Hindlimb muscle (tissue), 1 donor: ENCODE data around the gene FOXP4. TPM values are rescaled to one million over a fixed set of nuclear protein-coding genes. Genes with fewer than 3 reads are reported as not detected.

Source experiments
- DNase-seq: peaks from one replicate; pipeline ENCODE4 v3.0.0-alpha.2; 2013
- polyA plus RNA-seq: library from polyadenylated mRNA; unstranded; fragments of 120-200 nt; gene quantifications from one replicate; pipeline ENCODE4 v1.2.1, GENCODE V29; 2013; ENCODE audit not compliant: insufficient read length

Gene FOXP4
- polyA plus RNA-seq, 1 donor, result 20.8 TPM

DNA sequence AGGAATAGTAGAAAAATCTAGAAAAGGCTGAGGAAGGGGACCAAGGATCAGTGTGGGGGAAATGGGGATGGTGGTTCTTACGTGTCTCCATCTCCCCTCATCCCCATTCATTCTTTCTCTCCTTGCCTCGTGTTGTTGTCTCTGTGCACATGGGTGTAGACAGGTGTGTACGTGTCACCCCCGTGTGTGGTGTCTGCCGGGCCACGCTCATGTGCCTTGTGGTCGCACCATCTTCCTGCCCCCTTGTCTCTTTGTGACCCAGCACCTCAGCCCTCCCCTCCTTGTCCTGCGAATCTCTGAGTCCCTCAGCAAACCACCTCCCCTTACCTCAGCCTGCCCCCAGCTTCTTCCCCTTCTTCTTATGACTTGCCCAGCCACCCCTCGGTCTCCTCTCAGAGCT, 39.4 kb downstream of the FOXP4 start:
- no peak for DNase-seq

DNA sequence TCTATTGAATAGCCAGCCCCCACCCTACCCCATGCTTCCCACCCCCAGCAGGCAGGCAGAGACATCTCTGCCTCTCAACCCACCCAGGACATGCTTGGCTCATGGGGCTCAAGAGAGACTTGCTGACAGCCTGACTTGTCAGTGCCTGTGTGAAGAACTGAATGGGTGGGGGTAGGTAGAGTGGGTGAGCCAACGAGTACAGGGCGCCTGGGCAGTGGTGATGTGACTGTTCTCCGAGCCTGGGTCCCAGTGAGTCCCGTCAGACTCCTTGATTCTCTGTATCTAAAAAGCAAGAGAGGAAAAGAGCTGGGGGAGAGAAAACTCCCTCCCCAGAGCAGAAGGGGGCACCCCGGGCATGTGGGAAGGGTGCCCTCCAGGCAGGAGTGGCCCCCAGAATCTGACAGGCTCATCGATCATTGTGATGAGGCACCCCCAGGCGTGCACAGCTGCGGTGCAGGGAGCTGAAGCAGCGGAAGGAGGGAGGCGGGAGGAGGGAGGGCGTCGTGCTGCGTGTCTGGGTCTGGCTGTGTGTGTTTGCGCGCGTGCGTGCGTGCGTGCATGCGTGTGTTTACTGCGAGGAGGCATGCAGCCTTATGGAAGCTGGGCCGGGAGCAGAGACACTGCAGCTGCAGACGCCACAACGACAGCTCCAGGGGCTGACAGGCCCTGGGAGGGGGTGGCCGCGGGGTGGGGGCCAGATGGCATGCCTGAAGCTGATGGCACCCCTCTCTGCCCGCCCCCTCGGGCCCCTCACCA, 40.2 kb downstream of the FOXP4 start:
- no peak for DNase-seq

DNA sequence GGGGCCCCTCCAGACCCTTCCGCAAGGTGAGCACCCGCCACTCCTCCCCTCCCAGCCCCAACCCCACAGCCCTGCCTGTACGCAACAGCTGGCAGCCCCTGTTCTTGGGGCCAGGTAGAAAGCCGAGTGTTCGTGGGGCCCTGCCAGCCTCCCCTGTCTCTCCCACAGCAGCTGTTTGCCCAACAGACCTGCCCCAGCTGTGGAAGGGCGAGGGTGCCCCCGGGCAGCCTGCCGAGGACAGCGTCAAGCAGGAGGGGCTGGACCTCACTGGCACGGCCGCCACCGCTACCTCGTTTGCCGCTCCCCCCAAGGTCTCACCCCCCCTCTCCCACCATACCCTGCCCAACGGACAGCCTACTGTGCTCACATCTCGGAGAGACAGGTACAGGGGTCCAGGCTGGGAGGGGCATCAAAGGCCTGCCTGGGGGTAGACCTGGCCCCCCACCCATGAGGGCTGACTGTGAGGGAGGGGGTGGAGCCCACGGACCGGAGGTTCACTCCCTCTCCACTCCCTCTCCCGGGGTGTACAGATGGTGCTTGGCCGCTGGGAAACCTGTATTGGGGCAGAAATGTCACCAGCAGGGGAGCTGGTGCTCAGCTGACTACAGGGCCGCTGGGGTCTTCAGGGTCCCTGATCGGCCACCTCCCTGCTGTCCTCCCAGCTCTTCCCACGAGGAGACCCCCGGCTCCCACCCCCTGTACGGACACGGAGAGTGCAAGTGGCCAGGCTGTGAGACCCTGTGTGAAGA, 41.1 kb downstream of the FOXP4 start:
- DNase-seq, result no peak

DNA sequence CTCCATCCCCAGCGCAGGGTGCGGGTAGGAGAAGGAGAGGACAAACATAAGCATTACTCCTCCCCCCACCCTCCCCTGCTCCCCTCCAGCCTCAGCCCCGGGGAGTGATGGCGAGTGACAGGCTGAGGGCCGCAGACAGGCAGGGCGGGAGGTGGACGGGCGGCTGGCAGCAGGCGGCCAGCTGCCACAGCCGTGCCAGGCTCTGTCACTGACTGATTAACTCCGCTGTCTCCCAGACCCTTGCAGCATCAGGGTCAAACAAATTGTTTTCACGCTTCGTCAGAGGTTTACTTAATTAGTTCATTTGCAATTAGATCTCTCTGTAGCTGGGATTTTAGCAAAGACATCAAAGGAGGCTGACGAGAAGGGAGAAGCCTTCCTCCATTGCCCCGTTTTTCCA, 41.9 kb downstream of the FOXP4 start:
- no peak for DNase-seq

DNA sequence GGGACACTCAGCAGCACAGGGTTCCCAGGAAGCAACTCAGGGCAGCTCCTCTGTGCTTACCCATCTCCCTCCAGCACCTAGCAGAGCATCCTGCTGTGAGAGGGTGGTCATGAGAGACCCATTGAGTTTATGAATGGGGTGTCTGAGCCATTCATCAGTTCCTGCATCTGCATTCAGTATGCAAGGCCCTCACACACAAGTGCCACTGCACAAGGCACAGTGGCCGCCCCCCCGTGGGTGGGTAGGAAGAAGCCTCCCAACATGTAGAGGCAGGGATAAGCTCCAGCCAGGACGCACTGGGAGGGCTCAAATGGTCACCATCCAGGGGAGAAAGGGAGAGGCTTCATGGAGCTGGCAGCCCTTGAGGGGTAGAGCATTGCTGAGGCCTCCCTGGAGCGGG, 43.0 kb downstream of the FOXP4 start:
- no peak for DNase-seq

DNA sequence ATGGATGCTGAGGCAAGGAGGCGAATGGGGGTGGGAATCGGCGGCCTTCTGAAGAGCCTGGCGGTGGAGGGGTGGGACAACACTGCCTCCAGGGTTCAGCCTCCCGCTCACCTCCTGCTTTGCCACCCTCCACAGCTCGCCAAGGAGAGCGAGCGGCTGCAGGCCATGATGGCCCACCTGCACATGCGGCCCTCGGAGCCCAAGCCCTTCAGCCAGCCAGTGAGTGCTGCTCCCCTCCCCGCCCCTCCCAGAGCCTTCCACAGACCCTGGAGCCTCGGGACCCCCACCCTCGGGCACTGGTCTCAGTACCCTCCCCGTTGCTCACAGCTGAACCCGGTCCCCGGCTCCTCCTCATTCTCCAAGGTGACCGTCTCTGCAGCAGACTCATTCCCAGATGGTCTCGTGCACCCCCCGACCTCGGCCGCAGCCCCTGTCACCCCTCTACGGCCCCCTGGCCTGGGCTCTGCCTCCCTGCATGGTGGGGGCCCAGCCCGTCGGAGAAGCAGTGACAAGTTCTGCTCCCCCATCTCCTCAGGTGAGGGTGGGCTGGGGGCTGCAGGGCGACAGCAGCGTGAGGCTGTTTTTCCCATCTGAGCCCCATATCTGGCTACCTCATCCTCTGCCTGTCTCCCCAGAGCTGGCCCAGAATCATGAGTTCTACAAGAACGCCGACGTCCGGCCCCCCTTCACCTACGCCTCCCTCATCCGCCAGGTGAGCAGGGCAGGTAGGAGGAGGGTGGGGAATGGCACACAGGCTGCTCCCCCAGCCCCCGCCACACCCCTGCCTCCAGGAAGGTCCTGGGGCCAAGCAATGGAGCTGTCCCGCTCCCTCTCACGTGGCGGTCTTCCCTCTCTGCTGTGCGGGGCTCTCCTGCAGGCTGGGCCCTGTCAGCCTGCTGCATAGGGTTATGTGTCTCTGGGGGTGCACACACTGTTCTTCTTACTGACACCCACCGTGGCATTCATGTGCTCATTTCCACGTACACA, 43.7 kb downstream of the FOXP4 start:
- DNase-seq, result no peak

DNA sequence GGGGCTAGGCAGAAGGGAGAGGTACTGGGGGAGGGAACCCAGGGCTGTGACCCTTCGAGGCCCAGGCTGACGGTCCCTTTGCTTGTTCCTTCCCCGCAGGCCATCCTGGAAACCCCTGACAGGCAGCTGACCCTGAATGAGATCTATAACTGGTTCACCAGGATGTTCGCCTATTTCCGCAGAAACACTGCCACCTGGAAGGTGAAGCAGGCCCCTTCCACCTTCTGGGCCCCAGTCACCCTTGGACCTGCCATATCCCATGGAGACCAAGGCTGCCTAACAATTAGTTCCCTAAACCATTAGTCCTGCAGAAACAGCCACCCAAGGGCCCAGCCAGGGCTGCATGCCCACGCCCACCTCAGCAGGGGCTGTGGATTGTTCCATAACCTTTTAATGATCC, 44.9 kb downstream of the FOXP4 start:
- DNase-seq, result no peak

DNA sequence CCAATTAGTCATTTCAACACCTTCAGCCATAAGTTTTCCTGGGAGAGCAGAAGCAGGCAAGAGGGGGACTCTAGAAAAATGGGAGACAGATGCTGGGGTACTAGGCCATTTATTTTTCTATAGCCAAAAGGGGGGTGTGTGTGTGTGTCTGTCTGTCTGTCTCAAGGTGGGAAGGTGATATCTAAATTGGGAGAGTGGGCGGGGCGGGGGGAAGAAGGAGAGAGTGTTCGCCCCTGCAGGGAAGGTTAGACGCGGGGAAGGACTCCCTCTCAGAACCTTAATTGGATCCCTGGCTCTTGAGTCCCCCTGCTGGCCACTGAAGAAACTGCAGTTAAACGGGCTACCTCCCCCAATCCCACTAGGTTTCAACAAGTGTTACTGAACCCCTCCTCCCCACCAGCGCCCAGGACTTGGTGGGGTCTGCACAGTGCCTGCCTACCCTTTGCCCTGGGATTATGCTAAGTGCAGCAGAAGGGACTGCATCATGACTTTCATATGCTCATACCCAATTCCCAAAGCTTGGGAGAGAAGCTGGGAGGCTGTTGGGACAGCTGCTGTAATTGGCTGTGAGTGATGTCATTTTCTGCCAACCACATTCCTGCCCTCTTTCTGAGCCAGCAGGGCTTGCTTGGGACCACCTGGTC, 45.8 kb downstream of the FOXP4 start:
- DNase-seq, result peak; percentile 67

DNA sequence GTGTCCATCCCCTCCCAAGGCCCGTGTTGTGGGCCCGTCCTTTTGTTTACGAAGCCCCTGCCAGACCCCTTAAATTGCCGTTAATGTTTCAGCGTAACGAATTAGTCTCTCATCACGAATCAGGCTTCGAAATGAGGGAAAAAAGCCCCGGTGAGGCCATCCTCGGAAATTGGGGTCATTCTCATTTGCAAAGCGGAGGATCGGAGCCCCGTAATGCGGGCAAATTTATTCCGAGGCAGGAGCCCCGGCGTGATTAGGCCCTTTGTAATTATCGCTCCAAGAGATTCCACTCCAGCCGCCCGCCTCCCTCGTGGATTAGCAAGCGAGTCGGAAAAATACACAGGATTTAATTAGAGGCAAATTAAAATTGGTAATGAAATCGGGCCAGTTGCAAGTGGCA, 47.2 kb downstream of the FOXP4 start:
- DNase-seq, result no peak

DNA sequence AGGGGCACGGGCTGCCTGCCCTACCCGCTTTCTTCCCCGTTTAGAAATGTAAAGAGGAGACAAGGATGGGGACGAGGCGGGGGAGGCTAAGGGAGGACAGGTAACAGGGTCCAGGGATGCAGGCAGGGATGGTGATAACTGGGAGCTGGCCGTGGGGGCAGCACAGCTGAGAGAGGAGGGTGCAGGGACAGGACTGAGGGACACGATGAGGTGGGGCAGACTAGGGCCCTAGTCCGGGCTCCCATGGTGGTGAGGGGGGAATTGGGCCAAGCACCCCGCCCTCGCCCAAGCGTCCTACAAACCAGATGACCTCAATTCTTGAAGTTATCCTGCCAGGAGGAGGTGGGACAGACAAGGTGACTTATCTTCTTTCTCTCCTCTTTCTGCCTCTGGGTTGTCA, 47.7 kb downstream of the FOXP4 start:
- no peak for DNase-seq

DNA sequence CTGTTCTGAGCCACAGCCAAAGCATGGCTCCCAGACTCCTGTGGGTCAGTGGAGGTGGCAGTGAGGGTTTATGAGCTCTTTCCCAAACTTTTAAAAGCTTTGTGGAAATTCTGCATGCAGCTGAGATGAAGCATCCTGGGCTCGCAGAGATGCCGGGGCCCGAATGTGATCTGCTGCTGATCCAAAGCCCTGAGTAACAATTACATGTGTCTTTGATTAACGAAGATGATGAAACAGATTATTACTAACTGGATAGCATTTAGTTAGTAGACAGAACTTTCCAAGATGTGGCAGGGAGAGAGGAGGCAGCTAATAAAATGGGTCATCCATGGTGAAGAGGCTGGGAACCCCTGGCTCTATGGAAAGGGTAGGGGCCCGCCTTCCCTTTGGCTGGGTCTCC, 48.1 kb downstream of the FOXP4 start:
- no peak for DNase-seq

DNA sequence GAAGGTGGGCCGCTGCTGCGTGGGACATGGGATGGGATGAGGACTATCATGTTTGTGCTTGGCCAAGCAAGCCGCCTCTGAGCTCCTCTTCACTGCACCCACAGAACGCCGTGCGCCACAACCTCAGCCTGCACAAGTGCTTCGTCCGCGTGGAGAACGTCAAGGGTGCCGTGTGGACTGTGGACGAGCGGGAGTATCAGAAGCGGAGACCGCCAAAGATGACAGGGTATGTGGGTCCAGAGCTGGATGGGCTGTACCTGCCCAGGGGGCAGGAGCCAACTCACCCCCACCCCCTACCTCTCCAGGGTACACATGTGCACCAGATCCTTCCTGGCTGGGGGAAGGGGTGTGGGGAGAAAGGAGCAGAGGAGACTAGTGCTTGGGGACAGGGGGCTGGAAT, 48.6 kb downstream of the FOXP4 start:
- no peak for DNase-seq

DNA sequence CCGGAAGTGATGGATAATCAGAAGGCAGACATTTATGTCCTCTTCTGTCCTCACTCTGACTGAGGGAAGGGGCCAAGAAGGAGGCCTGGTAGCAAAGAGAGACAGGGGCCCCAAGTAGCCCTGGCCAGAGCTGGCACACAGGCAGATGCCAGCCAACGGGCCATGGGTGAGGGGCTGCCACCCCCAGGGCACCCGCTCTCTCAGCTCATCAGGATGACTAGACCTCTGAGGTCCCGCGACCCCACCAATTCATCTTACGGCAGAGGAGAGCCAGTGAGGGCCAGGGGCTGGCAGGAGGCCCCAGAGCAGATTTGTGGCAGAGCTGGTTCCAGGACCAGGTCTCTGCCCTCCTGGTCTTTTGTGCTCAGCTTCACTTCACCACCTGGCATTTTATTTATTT, 49.0 kb downstream of the FOXP4 start:
- DNase-seq, result no peak

DNA sequence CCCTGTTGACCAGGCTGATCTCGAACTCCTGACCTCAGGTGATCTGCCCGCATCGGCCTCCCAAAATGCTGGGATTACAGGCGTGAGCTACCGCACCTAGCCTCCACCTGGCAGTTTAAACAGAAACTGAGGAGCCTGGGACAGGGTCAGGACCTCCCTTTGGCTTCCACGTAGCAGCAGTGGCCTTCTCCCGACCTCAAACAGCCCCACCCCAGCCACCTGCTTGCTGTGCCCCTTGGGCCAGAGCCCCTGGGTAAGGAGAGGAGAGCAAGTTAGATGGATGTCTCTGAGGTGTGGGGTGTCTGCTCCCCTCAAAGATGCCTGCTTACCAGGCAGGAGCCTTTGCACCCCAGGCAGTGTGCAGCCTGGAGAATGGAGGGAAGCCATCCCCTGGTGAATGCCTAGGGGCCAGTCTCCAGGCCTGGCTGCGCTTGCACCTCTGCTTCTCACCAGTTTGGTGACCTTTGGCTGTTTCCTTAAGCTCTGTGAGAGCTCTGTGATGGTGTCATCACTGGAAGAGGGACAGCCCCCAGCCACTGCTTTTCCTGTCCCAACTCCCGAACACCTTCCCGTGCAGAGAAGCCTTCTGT, 50.0 kb downstream of the FOXP4 start:
- DNase-seq, result no peak

DNA sequence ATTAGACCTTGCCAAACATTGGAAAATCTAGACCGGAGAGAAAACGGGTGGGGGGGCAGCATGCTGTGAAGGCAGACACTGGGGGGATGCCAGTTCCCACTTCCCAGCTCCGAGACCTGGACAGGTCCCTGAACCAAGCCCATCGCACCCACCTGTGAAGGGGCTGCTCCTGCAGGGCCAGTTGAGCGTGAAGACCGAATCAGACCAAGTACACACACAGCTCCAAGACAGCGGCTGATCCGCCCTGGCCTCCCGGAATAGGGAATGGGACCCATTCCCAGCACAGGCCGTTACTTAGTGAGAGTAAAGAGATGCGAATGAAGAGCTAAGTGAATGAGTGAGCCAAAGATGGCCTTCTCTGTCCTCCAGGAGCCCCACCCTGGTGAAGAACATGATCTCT, 50.6 kb downstream of the FOXP4 start:
- DNase-seq, result no peak

DNA sequence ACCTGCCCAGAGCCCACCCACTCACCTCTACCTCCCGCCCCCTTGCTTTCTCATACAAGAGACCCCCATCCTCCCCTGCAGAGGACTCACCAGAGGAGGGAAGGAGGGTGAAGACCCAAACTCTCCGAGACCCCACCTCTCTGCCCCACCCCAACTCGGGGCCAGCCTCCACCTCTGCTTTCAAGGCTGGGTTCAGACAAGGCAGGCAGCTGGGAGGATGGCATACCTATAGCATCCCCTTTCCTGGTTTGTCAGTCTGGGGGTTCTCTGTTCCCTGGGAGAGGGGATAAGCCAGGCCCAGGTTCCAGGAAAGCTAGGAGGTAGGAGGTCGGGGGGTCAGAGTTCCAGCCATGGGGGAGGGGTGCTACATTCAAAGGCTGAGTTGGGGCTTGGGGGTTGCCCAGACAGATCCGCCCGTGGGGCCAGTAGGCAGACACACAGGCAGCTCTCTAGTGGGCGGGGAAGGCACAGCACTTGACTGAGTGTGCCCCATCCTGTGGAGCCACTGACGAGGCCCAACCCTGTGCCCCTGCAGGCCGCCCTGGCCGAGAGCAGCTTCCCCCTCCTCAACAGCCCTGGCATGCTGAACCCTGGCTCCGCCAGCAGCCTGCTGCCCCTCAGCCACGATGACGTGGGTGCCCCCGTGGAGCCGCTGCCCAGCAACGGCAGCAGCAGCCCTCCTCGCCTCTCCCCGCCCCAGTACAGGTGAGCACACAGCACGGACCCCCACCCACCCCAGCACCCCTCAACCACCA, 51.2 kb downstream of the FOXP4 start:
- DNase-seq, result no peak

DNA sequence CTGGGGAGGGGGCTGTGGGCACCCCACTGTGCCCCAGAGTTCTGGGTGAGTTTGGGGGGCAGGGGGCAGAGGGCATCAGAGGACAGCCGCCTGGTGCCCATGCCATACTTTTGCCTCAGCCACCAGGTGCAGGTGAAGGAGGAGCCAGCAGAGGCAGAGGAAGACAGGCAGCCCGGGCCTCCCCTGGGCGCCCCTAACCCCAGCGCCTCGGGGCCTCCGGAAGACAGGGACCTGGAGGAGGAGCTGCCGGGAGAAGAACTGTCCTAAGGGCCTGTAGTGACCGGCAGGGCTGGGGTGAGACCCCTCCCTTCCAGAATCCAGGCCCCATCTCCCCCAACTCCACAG, 52.5 kb downstream of the FOXP4 start:
- DNase-seq, result no peak

DNA sequence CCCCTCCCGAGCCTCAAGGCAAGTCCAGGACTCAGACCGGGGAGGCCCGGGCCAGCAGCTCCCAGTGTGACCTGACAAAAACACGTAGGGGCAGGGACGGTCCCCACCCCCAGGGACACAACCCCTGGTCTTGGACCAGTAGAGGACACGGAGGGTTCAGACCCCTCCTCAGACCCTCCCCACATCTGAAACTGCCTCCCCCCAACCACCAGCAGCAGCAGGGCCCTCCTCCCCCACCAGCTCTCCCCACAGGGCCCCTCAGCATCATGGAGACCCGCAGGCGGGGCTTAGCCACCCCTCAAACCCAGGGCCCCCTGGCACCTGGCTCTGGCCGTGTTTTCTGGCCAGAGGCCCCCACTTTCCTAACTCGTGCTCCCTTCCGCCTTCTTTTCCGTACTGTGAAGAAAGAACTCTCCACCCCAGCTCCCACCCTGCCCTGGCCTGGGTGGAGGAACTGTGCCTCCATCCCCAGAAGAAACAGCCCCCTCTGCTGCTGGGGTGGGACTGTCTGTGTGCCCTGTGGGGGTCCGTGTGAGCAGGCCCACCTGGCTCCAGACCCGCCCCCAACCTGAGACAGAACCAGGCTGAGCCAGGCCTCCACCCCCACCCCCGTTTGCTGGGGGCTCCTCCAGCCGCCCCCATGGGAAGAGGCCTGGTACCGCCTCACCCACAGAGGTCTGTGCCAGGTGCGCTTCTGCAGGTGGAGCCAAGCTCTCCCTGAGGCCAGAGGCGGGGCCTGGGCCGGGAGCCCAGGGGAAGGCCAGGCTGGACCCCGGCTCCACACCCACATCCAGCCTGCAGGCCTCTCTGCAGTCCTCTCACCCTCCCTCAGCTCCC, 53.1 kb downstream of the FOXP4 start:
- DNase-seq, result no peak

DNA sequence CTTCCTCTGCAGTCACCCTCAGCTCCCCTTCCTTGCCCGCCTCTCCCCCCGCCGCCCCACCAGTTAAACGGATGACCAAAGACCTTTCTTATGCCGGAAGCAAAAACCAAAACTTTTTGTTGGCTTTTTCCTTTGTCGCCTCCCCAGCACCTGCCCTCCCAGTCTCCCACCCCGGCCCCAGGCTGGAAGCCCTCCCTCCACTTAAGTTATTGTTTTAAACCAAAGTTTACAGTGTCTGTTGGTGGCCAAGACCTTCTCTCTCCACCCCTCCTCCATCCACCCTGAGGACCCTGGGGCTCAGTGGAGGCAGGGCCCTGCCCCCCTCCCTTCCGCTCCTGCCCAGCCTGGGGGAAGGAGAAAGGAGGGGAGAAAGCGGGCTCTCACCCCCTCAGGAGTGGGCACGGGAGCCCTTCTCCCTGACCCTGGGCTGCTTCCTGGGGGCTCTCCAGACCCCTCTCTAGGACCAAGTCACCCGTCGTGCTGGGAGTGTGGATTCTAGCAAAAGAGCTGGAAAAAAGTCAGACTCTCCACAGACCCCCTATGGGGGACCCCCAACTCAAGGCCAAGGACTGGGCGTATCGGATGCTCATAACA, 53.8 kb downstream of the FOXP4 start:
- no peak for DNase-seq
